SW 1271 (cell line): Measurements from ENCODE around the gene MYCT1.

Experiments used
- DNase-seq, 2 experiments: peaks; one replicate each; lab custom pipeline; 2025; lab: John Stamatoyannopoulos, UW

Gene MYCT1

GRCh38 chr6:152723398-152723797 lies 25.7 kb downstream of the MYCT1 start:
- no peak for DNase-seq

GRCh38 chr6:152726313-152726712 lies 28.6 kb downstream of the MYCT1 start:
- no peak for DNase-seq

GRCh38 chr6:152727507-152727906 lies 29.8 kb downstream of the MYCT1 start:
- DNase-seq: no peak

GRCh38 chr6:152734630-152735029 lies 36.9 kb downstream of the MYCT1 start:
- DNase-seq: no peak

GRCh38 chr6:152736687-152737273 lies 39.1 kb downstream of the MYCT1 start:
- DNase-seq: no peak

- DNase-seq: no peak
These were observed 47.9 kb downstream of the MYCT1 start for GRCh38 chr6:152745509-152746171.

GRCh38 chr6:152746172-152746553 lies 48.5 kb downstream of the MYCT1 start:
- no peak for DNase-seq

GRCh38 chr6:152748843-152749242 lies 51.1 kb downstream of the MYCT1 start:
- peak in 1 of 2 experiments; percentile 25 for DNase-seq

- no peak for DNase-seq
These were observed 51.6 kb downstream of the MYCT1 start for GRCh38 chr6:152749336-152749735.

GRCh38 chr6:152750694-152751093 lies 53.0 kb downstream of the MYCT1 start, which contains the start of gene VIP:
TSS of gene VIP (plus strand) at chr6:152750797. CDS start at chr6:152752178, 1,381 bp downstream.
- DNase-seq: no peak

- DNase-seq: no peak
These were observed 67.6 kb downstream of the MYCT1 start for GRCh38 chr6:152765331-152765730.

- DNase-seq: no peak
These were observed 71.5 kb downstream of the MYCT1 start for GRCh38 chr6:152769159-152769558.

- DNase-seq: no peak
These were observed 72.3 kb downstream of the MYCT1 start for GRCh38 chr6:152769993-152770392.

- no peak for DNase-seq
These were observed 73.5 kb downstream of the MYCT1 start for GRCh38 chr6:152771061-152771687.
